GM21360 (cell line): ENCODE results near the gene IFITM2.
A peak's percentile ranks its signal among the peaks of the same experiment; 100 is the strongest.
"Not testable (repeated sequence)": the region's sequence is repeated elsewhere in the genome, so short reads cannot be mapped to it uniquely, and the experiment has no call there.

ENCODE experiments used
- ATAC-seq: cut with Tn5 transposase; IDR thresholded peaks from one replicate; pipeline ENCODE4 v1.9.1; 2021; ENCODE audit warnings: mild to moderate bottlenecking, moderate library complexity; ENCODE audit not compliant: unreplicated experiment

The IFITM2 gene

GRCh38 chr11:337711-338110 is 30.1 kb downstream of the IFITM2 start:
- no peak for ATAC-seq

GRCh38 chr11:339963-340362 is 32.3 kb downstream of the IFITM2 start:
- ATAC-seq, result no peak

DNA sequence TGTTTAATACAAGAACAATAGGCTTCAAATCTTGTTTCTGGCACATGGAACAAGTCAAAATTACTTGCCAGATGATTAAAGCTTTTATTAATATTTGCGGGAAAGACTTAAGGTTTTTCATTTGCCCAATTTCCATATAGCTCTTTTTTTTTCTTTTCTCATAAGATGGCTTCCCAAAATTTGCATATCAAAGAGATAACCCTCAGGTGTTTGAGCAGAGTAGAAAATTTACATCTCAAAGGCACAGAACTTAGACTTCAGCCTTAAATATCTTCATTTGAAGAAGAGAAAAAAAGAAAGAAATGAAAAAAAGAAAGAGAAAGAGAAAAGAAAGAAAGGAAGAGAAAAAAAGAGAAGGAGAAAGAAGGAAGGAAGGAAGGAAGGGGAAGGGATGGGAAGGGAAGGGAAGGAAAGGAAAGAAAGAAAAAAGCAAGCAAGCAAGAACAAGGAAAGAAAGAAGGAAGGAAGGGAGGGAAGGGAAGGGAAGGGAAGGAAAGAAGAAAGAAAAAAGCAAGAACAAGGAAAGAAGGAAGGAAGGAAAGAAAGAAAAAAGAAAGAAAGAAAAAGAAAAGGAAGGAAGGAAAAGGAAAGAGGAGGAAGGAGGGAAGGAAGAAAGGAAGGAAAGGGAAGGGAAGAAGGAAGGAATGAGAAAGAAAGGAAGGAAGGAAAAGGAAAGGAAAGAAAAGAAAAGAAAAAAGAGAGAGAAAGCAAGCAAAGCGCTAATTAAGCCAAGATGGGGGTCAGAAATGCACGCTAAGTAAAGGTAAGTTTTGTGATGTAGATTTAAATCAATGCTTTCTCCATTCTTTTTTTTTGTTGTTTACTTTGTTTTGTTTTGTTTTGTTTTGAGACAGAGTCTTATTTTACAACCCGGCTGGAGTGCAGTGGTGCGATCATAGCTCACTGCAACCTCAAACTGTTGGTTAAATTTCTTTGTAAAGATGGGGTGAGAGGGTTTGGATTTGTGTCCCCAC is 33.2 kb downstream of the IFITM2 start:
- no peak for ATAC-seq

GRCh38 chr11:342328-342727 is 34.7 kb downstream of the IFITM2 start:
- ATAC-seq, result no peak

DNA sequence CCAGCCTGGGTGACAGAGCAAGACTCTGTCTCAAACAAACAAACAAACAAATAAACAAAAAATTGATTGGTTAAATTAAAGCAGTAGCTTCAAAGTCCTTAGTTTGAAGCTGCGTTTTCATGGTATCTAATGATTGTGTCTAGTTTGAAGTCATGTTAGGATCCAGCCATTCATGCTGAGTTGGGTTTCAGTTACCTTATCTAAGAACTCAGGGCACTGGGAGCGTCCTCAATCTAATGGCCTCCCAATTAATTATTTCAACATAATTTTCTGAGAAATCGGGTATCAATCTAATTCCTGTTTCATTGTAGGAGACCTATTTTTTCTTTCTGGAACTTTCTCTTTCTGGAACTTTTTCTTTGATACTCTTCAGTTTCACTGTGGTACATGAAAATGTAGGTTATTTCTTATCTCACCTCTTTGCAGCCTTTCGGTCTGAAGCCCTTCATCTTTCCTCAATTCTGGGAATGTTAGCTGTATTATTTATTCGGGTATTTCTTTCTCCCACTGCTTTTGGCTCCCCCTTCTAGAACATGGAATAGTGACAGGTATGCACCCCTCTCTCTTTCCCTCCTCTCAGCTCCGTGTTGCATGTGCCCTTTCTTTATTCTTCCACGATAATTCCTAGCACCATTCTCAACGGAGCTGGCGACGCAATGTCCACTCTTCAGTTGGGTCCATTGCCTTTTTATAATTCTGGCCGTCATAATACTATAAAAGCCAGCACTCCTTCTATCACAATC is 37.4 kb downstream of the IFITM2 start:
- ATAC-seq, result no peak

DNA sequence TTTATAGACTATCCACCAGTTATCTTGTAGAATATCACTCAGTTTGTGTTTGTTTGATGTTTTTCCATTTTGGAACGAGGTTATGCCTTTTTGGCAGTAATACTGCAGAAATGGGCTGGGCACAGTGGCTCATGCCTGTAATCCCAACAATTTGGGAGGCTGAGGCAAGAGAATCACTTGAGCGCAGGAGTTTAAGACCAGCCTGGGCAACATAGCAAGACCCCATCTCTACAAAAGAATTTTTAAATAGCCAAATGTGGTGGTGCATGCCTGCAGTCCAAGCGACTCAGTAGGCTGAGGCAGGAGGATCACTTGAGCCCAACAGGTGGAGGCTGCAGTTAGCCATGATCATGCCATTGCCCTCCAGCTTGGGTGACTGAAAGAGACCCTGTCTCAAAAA is 38.9 kb downstream of the IFITM2 start:
- ATAC-seq, result no peak

- ATAC-seq, result not testable (repeated sequence)
These were observed 41.8 kb downstream of the IFITM2 start for GRCh38 chr11:349270-349954.

DNA sequence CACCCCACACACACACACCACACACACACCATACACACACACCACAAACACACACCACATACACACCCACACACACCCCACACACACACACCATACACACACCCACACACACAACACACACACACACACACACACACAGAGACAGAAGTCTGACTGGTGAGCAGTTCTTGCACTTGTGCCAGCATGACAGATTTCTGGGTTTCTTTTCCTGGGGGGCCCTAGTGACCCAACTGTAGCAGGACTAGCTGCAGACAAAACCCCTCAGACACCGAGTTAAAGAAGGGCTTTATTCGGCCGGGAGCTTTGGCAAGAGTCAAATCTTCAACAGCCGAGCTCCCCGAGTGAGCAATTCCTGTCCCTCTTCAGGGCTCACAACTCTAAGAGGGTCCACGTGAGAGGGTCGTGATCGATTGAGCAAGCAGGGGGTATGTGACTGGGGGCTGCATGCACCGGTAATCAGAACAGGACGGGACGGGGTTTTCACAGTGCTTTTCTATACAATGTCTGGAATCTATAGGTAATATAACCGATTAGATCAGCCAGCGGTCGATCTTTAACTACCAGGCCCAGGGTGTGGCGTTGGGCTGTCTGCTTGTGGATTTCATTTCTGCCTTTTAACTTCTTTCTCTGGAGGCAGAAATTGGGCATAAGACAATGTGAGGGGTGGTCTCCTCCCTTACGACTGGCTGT is 42.6 kb downstream of the IFITM2 start:
- ATAC-seq, result not testable (repeated sequence)

- ATAC-seq, result no peak
These were observed 43.2 kb downstream of the IFITM2 start for GRCh38 chr11:350723-351255.

DNA sequence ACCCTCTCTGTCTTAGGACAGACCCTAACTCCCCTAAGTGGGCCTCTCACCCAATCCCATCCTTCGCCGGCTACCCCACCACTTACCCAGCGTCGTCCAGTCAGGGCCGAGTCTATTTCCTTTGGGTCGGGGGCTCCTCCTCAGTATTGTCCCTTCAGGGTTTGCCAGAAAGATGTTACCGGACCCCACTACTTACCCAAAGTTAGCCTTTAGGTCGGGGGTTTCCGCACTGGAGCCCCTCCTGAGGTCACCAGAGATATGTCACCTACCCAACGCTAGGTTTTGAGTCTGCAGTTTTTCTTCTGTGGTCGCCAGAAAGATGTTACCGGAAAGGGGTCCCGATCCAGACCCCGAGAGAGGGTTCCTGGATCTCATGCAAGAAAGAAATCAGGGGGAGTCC is 43.8 kb downstream of the IFITM2 start:
- no peak for ATAC-seq

- no peak for ATAC-seq
These were observed 44.9 kb downstream of the IFITM2 start for GRCh38 chr11:352456-353031.

DNA sequence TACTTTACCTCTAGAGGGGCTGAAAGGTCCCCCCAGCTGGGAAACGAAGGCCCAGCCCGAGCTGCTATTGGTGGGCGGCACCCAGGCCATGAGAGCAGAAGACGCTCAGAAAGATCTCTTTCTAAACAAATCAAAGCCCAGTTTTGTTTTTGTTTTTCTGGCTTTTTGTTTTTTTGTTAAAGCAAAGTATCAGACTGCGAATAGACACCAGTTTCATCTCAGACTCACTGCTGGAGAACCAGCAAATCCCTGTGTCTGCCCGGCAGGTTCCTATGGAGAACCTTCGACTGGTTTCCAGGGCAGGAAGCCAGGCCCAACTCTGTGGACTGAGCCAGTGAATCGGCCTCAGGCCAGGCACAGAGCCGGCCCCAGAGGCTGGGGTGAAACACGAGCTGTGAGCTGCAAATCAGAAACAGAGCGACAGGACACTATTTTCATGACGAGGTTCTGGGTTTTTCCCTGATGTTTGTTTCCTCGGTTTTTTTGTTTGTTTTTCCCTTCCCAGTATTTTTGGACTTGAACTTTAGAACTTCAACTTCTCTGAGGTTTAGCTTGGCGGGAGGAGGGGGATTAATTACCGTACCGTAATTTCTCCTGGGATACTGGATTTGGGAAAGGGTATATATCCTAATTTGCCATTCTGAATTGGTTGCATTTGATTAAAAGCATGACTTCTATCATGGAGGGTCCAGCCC is 45.7 kb downstream of the IFITM2 start:
- no peak for ATAC-seq

GRCh38 chr11:355581-356458 is 48.2 kb downstream of the IFITM2 start:
- peak; percentile 50 for ATAC-seq

- ATAC-seq, result no peak
These were observed 49.0 kb downstream of the IFITM2 start for GRCh38 chr11:356610-357009.

DNA sequence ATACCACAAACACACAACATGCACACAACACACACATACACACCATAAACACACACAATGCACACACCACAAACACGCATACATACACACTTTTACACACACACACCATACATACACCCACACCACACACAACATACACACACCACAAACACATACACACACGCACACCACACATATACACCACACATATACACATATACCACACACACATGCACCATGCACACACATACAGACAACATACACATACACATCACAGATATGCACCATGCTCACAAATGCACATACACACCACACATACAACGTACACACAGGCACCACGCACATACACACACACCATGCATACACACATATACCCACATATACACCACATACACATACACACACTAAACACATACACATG is 50.0 kb downstream of the IFITM2 start:
- no peak for ATAC-seq

GRCh38 chr11:358129-358800 is 50.6 kb downstream of the IFITM2 start:
- ATAC-seq, result no peak
